ENCODE results near the gene KLHL35.
"Not testable (repeated sequence)": the region's sequence is repeated elsewhere in the genome, so short reads cannot be mapped to it uniquely, and the experiment has no call there.

GRCh38 chr11:75378776-75379175, 54.2 kb downstream of the KLHL35 start:
- TF ChIP-seq, protein P1, sequence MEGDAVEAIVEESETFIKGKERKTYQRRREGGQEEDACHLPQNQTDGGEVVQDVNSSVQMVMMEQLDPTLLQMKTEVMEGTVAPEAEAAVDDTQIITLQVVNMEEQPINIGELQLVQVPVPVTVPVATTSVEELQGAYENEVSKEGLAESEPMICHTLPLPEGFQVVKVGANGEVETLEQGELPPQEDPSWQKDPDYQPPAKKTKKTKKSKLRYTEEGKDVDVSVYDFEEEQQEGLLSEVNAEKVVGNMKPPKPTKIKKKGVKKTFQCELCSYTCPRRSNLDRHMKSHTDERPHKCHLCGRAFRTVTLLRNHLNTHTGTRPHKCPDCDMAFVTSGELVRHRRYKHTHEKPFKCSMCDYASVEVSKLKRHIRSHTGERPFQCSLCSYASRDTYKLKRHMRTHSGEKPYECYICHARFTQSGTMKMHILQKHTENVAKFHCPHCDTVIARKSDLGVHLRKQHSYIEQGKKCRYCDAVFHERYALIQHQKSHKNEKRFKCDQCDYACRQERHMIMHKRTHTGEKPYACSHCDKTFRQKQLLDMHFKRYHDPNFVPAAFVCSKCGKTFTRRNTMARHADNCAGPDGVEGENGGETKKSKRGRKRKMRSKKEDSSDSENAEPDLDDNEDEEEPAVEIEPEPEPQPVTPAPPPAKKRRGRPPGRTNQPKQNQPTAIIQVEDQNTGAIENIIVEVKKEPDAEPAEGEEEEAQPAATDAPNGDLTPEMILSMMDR (IDR thresholded peaks at IDR 0.05) = not testable (repeated sequence)
- TF ChIP-seq POLR2A (IDR thresholded peaks at IDR 0.05) = not testable (repeated sequence)
